ENCODE results near the gene SMARCAD1. TPM values are rescaled to one million over a fixed set of nuclear protein-coding genes. Genes with fewer than 3 reads are reported as not detected.
A peak's percentile ranks its signal among the peaks of the same experiment; 100 is the strongest.

The SMARCAD1 gene, protein sequence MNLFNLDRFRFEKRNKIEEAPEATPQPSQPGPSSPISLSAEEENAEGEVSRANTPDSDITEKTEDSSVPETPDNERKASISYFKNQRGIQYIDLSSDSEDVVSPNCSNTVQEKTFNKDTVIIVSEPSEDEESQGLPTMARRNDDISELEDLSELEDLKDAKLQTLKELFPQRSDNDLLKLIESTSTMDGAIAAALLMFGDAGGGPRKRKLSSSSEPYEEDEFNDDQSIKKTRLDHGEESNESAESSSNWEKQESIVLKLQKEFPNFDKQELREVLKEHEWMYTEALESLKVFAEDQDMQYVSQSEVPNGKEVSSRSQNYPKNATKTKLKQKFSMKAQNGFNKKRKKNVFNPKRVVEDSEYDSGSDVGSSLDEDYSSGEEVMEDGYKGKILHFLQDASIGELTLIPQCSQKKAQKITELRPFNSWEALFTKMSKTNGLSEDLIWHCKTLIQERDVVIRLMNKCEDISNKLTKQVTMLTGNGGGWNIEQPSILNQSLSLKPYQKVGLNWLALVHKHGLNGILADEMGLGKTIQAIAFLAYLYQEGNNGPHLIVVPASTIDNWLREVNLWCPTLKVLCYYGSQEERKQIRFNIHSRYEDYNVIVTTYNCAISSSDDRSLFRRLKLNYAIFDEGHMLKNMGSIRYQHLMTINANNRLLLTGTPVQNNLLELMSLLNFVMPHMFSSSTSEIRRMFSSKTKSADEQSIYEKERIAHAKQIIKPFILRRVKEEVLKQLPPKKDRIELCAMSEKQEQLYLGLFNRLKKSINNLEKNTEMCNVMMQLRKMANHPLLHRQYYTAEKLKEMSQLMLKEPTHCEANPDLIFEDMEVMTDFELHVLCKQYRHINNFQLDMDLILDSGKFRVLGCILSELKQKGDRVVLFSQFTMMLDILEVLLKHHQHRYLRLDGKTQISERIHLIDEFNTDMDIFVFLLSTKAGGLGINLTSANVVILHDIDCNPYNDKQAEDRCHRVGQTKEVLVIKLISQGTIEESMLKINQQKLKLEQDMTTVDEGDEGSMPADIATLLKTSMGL
- 14.7 and 18.7 TPM in 2 replicates for total RNA-seq (2014; rRNA removed; shearing (Covaris generic))

DNA sequence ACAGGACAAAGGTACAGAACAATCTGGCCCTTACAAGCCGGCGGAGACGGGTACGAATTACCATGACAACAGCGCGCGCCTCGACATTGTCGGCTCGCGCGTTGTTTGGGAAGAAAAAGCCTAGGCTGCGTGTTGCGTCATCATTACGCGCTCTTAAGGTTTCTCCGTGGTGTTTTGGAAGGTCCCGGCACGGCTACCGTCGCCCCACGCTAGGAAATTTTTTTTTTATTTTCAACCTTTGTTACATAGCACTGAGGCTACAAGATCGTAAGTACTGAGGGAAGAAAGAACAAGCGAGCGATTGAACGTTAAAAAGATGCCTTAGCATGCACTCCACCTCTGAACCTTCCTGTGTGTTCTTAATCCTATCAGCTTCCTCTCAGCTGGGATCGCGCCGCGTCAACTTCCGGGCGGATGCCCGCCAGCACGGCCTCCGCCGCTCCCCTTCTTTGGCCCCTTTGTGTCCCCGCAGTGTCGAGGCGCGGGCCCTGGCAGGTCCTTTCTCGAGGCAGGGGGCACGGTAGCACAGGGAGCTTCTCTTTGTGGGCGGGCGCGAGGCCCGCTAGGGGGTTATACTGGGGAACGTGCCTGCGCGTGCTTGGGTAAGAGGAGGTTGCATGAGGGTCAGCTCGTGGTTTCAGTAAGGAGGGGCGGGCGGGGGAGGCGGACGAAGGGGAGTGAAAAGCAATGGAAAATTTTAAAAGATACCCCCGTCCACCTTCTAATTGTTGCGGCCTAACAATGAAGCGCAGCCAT lies at the start of gene SMARCAD1:
SMARCAD1 (plus strand) TSS at position 397 of the 756 bp plus-strand sequence. CDS start 530 bp downstream, outside the sequence.
- DNase-seq (ENCODE audit: low read depth), result peak; percentile 92

DNA sequence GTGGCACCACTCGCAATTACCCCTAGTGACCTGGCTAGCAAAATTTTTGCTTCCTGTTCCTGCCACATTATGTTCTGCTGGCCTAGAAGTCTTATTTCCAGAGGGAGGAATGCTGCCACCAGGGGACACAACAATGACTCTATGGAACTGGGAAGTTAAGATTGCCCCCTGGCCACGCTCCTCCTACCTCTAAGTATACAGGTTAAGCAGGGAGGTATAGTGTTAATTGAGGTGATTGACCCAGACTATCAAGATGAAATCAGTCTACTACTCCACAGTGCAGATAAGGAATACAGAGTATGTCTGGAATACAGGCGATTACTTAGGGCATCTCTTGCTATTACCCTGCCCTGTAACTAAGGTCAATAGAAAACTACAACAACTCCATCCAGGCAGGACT lies 48.8 kb upstream of the SMARCAD1 start:
- DNase-seq (ENCODE audit: low read depth), result no peak

GRCh38 chr4:94159790-94160189 lies 47.9 kb upstream of the SMARCAD1 start:
- DNase-seq (ENCODE audit: low read depth), result no peak

GRCh38 chr4:94160774-94161173 lies 46.9 kb upstream of the SMARCAD1 start:
- DNase-seq (ENCODE audit: low read depth), result no peak

DNA sequence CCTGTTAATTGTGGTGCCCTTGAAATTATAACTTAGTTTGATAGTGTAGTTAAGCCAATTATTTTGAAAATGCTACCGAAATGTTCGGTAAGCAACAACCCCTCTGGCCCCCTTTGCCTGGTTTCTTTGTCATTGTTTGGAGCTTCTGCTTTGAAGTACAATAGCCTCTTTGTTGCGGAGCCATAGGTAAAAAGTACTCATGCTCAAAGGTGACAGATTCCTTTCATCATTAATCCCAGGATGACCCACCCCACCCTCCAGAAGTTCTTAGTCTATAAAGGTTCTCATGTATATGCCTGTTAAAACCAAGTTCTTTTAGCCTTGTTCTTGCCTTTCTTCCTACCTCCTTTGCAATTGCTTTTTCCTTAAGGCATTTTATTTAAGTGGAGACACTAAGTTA lies 42.4 kb upstream of the SMARCAD1 start:
- DNase-seq (ENCODE audit: low read depth), result no peak

- DNase-seq (ENCODE audit: low read depth), result no peak
Observed at GRCh38 chr4:94168321-94168720, 39.3 kb upstream of the SMARCAD1 start.

GRCh38 chr4:94169803-94170372 lies 37.8 kb upstream of the SMARCAD1 start:
- no peak for DNase-seq (ENCODE audit: low read depth)

GRCh38 chr4:94171616-94172015 lies 36.0 kb upstream of the SMARCAD1 start:
- no peak for DNase-seq (ENCODE audit: low read depth)

DNA sequence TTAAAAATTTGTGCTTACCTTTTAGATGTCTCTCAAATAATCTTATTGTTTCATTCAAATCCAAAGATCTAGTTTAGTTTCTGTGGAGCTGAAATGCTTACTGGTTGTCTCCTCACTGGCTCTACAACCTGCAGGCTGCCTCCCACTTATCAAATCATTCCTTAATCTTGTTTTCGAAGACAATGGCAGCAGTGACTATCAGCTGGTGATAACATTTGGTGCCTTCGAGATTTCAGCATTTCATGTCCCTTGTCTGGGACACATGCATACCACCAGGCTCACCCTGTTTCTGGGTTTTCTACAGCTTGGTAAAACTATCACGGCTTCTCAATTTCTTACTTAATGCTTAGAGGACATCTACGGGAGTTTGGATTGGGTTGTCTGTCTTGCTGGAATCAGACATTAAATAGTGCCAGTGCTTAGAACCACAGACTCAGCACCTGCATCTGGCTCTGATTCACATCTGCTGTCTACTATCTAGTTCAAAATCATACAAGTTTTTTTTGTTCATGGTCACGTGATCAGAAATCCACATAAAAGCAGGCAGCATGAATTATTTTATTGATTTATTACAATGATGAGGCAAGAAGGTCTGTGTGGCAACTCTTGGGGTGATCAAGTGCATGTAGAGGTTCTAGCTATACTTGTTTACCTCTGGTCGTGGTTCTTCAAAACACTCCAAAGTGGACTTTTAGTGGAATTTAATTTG lies 32.0 kb upstream of the SMARCAD1 start:
- DNase-seq (ENCODE audit: low read depth), result no peak

GRCh38 chr4:94177822-94178221 lies 29.8 kb upstream of the SMARCAD1 start:
- DNase-seq (ENCODE audit: low read depth), result no peak

- no peak for DNase-seq (ENCODE audit: low read depth)
Observed at GRCh38 chr4:94181815-94182214, 25.9 kb upstream of the SMARCAD1 start.

- no peak for DNase-seq (ENCODE audit: low read depth)
Observed at GRCh38 chr4:94202769-94203168, 4.9 kb upstream of the SMARCAD1 start.

GRCh38 chr4:94208266-94208665 lies 601 bp downstream of the SMARCAD1 start:
- no peak for DNase-seq (ENCODE audit: low read depth)

- no peak for DNase-seq (ENCODE audit: low read depth)
Observed at GRCh38 chr4:94208918-94209317, 1.3 kb downstream of the SMARCAD1 start.

DNA sequence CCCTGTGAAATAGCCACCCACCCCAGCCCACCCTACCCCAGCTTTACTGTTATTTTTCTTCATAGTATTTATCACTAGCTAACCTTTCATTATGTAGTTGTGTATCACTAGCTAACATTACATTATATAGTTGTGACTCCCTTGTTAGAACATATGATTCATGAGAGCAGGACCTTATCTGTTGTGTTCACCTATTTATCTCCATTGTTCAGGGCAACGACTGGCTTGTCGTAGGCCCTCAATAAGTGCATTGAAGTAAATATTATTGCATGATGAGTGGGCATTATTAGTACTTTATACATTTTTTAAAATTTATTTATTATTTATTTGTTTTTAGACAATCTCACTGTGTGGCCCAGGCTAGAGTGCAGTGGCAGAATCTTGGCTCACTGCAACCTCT lies 4.2 kb downstream of the SMARCAD1 start:
- no peak for DNase-seq (ENCODE audit: low read depth)

DNA sequence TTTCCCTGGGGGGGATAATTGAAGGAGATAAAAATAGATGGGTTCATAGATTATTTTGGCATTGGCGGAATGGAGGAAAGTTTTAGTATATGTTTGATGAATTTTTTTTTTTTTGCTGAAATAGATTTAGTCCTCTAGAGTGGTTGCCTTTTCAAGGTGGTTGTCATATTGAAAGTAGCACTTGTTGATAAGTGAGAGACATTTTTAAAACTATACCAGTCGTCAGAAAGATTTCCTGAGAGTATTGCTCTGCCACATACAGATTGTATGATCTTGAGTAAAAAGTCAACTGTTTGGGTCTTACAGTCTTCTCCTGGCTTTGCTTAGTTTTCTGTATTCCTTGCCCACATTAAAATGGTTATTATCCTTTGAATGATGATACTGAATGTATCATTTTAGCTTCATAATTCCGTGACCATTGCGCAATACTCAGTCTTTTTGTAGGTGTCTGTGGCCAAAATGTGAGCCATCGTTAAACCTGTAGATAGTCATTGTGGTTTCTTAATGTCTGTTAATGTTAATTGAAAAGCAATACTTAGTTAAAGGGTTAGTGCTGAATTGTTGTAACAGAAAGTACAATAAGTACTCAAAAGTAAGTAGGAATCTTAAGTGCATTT lies 7.1 kb downstream of the SMARCAD1 start:
- no peak for DNase-seq (ENCODE audit: low read depth)

GRCh38 chr4:94216394-94216793 lies 8.7 kb downstream of the SMARCAD1 start:
- no peak for DNase-seq (ENCODE audit: low read depth)

DNA sequence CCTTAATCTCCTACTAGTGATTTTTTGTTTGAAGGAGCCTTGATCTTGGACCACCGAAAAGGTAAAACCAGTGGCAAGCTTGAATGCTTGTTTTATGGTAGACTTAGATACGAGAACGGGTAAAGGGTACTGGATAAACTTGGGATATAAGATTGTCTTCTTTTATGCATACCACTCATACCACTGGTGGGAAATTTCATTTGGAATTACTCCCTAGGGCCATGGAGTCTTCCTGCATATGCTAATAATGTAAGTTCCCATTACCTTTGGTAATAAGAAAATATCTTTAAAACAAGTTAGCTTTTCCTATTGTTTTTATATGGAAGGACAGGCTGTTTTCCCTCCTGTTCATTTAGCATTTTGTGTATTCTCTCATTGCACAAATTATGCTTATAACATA lies 11.7 kb downstream of the SMARCAD1 start:
- no peak for DNase-seq (ENCODE audit: low read depth)

- DNase-seq (ENCODE audit: low read depth), result no peak
Observed at GRCh38 chr4:94221916-94222315, 14.3 kb downstream of the SMARCAD1 start.

- DNase-seq (ENCODE audit: low read depth), result no peak
Observed at GRCh38 chr4:94225449-94225848, 17.8 kb downstream of the SMARCAD1 start.
